HEK293 (cell line): ENCODE data around the gene ING4.

ENCODE experiments used
- GFI1B ChIP-seq: fragments of 450-650 bp; formaldehyde crosslinking; IDR thresholded peaks from 2 replicates; pipeline ENCODE4 v1.5.1; 2016; ENCODE audit warnings: missing biosample characterization, missing genetic modification characterization
- GLIS1 ChIP-seq: fragments of 450-650 bp; formaldehyde crosslinking; IDR thresholded peaks from 2 replicates; pipeline ENCODE4 v1.5.1; 2016; ENCODE audit warnings: missing biosample characterization, missing genetic modification characterization
- KLF1 ChIP-seq: fragments of 450-650 bp; formaldehyde crosslinking; IDR thresholded peaks from 2 replicates; pipeline ENCODE4 v1.5.1; 2016; ENCODE audit warnings: missing biosample characterization, missing genetic modification characterization
- KLF10 ChIP-seq: fragments of 450-650 bp; IDR thresholded peaks from 2 replicates; pipeline ENCODE4 v1.5.1; 2018; ENCODE audit warnings: missing biosample characterization, mild to moderate bottlenecking, missing genetic modification characterization
- MEIS1 ChIP-seq: sonication (generic); formaldehyde crosslinking; IDR thresholded peaks from 2 replicates; pipeline ENCODE4 v1.8.1; 2022; ENCODE audit warnings: missing genetic modification reagents, mild to moderate bottlenecking, borderline replicate concordance
- PATZ1 ChIP-seq: fragments of 450-650 bp; formaldehyde crosslinking; IDR thresholded peaks from 2 replicates; pipeline ENCODE4 v1.5.1; 2016; ENCODE audit warnings: missing biosample characterization, missing genetic modification characterization
- SP2 ChIP-seq: fragments of 450-650 bp; formaldehyde crosslinking; IDR thresholded peaks from 2 replicates; pipeline ENCODE4 v1.5.1; 2016; ENCODE audit warnings: missing biosample characterization, missing genetic modification characterization
- TCF7L2 ChIP-seq: IDR thresholded peaks from 2 replicates; pipeline ENCODE4 v1.6.1; 2011; ENCODE audit warnings: low read depth, mild to moderate bottlenecking, inconsistent platforms, low read length, moderate library complexity, borderline replicate concordance
- ZBTB10 ChIP-seq: fragments of 450-650 bp; formaldehyde crosslinking; IDR thresholded peaks from 2 replicates; pipeline ENCODE4 v1.5.1; 2016; ENCODE audit warnings: missing biosample characterization, missing genetic modification characterization
- ZIC2 ChIP-seq: fragments of 450-650 bp; formaldehyde crosslinking; IDR thresholded peaks from 2 replicates; pipeline ENCODE4 v1.5.1; 2016; ENCODE audit warnings: missing biosample characterization, missing genetic modification characterization
- ZNF133 ChIP-seq: fragments of 450-650 bp; formaldehyde crosslinking; IDR thresholded peaks from 2 replicates; pipeline ENCODE4 v1.5.1; 2016; ENCODE audit warnings: missing biosample characterization, missing genetic modification characterization
- ZNF146 ChIP-seq: fragments of 450-650 bp; formaldehyde crosslinking; IDR thresholded peaks from 2 replicates; pipeline ENCODE4 v1.5.1; 2016; ENCODE audit warnings: missing biosample characterization, missing genetic modification characterization
- ZNF148 ChIP-seq: fragments of 450-650 bp; formaldehyde crosslinking; IDR thresholded peaks from 2 replicates; pipeline ENCODE4 v1.5.0; 2017; ENCODE audit warnings: missing biosample characterization, missing genetic modification characterization, borderline replicate concordance
- ZNF157 ChIP-seq: fragments of 450-650 bp; formaldehyde crosslinking; IDR thresholded peaks from 2 replicates; pipeline ENCODE4 v1.5.1; 2016; ENCODE audit warnings: missing biosample characterization, missing genetic modification characterization
- ZNF174 ChIP-seq: fragments of 450-650 bp; formaldehyde crosslinking; IDR thresholded peaks from 2 replicates; pipeline ENCODE4 v1.5.0; 2017; ENCODE audit warnings: missing biosample characterization, mild to moderate bottlenecking, missing genetic modification characterization
- ZNF175 ChIP-seq: fragments of 450-650 bp; formaldehyde crosslinking; IDR thresholded peaks from 2 replicates; pipeline ENCODE4 v1.5.1; 2016; ENCODE audit warnings: missing biosample characterization, missing genetic modification characterization
- ZNF184 ChIP-seq: fragments of 450-650 bp; IDR thresholded peaks from 2 replicates; pipeline ENCODE4 v1.5.1; 2018; ENCODE audit warnings: missing biosample characterization, mild to moderate bottlenecking, missing genetic modification characterization
- ZNF19 ChIP-seq: fragments of 450-650 bp; formaldehyde crosslinking; IDR thresholded peaks from 2 replicates; pipeline ENCODE4; 2016; ENCODE audit warnings: missing biosample characterization, missing genetic modification characterization, low read depth
- ZNF2 ChIP-seq: fragments of 450-650 bp; formaldehyde crosslinking; IDR thresholded peaks from 2 replicates; pipeline ENCODE4 v1.5.1; 2016; ENCODE audit warnings: missing biosample characterization, missing genetic modification characterization
- ZNF302 ChIP-seq: fragments of 450-650 bp; formaldehyde crosslinking; IDR thresholded peaks from 2 replicates; pipeline ENCODE4 v1.5.1; 2016; ENCODE audit warnings: missing biosample characterization, missing genetic modification characterization, low read depth
- ZNF404 ChIP-seq: fragments of 450-650 bp; formaldehyde crosslinking; IDR thresholded peaks from 2 replicates; pipeline ENCODE4 v1.5.1; 2017; ENCODE audit warnings: missing biosample characterization, missing genetic modification characterization
- ZNF514 ChIP-seq: fragments of 450-650 bp; formaldehyde crosslinking; IDR thresholded peaks from 2 replicates; pipeline ENCODE4 v1.5.1; 2016; ENCODE audit warnings: missing biosample characterization, missing genetic modification characterization
- ZNF621 ChIP-seq: fragments of 450-650 bp; formaldehyde crosslinking; IDR thresholded peaks from 2 replicates; pipeline ENCODE4 v1.5.1; 2017; ENCODE audit warnings: missing biosample characterization, missing genetic modification characterization
- ZNF624 ChIP-seq: fragments of 450-650 bp; formaldehyde crosslinking; IDR thresholded peaks from 2 replicates; pipeline ENCODE4 v1.5.1; 2017; ENCODE audit warnings: missing biosample characterization, missing genetic modification characterization
- ZNF629 ChIP-seq: fragments of 450-650 bp; formaldehyde crosslinking; IDR thresholded peaks from 2 replicates; pipeline ENCODE4 v1.5.1; 2017; ENCODE audit warnings: missing biosample characterization, missing genetic modification characterization
- ZNF639 ChIP-seq: fragments of 450-650 bp; formaldehyde crosslinking; IDR thresholded peaks from 2 replicates; pipeline ENCODE4 v1.5.1; 2016; ENCODE audit warnings: missing biosample characterization, missing genetic modification characterization
- ZNF692 ChIP-seq: fragments of 450-650 bp; formaldehyde crosslinking; IDR thresholded peaks from 2 replicates; pipeline ENCODE4 v1.5.1; 2016; ENCODE audit warnings: missing biosample characterization, missing genetic modification characterization
- ZNF701 ChIP-seq: fragments of 450-650 bp; formaldehyde crosslinking; IDR thresholded peaks from 2 replicates; pipeline ENCODE4 v1.5.1; 2016; ENCODE audit warnings: missing biosample characterization, missing genetic modification characterization
- ZSCAN4 ChIP-seq: fragments of 450-650 bp; formaldehyde crosslinking; IDR thresholded peaks from 2 replicates; pipeline ENCODE4 v1.5.1; 2017; ENCODE audit warnings: missing biosample characterization, missing genetic modification characterization

Gene ING4

GRCh38 chr12:6613015-6613775 is 49.7 kb downstream of the ING4 start (continued):
- TF ChIP-seq ZBTB10 (peak; percentile 99), TCF7L2 (no peak), KLF1 (peak; percentile 65; the same call in 1 of the 2 replicates), ZNF629 (peak; percentile 74), SP2 (peak; percentile 67), ZNF701 (tag by site-specific recombination) (peak; percentile 75; the same call in 1 of the 2 replicates), GLIS1 (peak; percentile 80), ZNF2 (tag by site-specific recombination) (peak; percentile 64; the same call in 1 of the 2 replicates), ZNF514 (tag by site-specific recombination) (0 out of 2 replicates have a peak, but pooled peaks have one; percentile 16), KLF10 (no peak), ZNF175 (no peak), ZNF621 (tag by site-specific recombination) (no peak), ZNF157 (tag by site-specific recombination) (no peak), ZNF146 (tag by site-specific recombination) (0 out of 2 replicates have a peak, but pooled peaks have one; percentile 34), ZNF148 (tag by site-specific recombination) (no peak), ZNF404 (tag by site-specific recombination) (no peak), ZNF19 (tag by site-specific recombination) (no peak), MEIS1 (no peak), ZSCAN4 (tag by site-specific recombination) (0 out of 2 replicates have a peak, but pooled peaks have one; percentile 34), PATZ1 (peak; percentile 97), ZNF302 (no peak), ZNF184 (tag by site-specific recombination) (no peak), ZNF133 (tag by site-specific recombination) (peak; percentile 58), ZNF692 (tag by site-specific recombination) (peak; percentile 18; the same call in 1 of the 2 replicates), ZIC2 (tag by site-specific recombination) (peak; percentile 56; the same call in 1 of the 2 replicates), ZNF174 (tag by site-specific recombination) (no peak), ZNF639 (tag by site-specific recombination) (peak; percentile 78), ZNF624 (tag by site-specific recombination) (0 out of 2 replicates have a peak, but pooled peaks have one; percentile 67), GFI1B (0 out of 2 replicates have a peak, but pooled peaks have one; percentile 30)
